Astrocyte of the cerebellum (primary cell): Measurements from ENCODE around the gene OMA1.

Experiments
- DNase-seq: peaks from one replicate; pipeline ENCODE4 v3.0.0-alpha.2; 2011; ENCODE audit warnings: low read depth
- H3K4me3 ChIP-seq: 2 replicates; pipeline ENCODE4 v1.5.1; 2011; ENCODE audit warnings: mild to moderate bottlenecking, low read depth, low read length, moderate library complexity
- CTCF ChIP-seq: IDR thresholded peaks from 2 replicates; pipeline ENCODE4 v1.5.1; 2012; ENCODE audit warnings: low read length, low read depth, moderate library complexity, mild to moderate bottlenecking; ENCODE audit errors: missing control alignments
- in situ Hi-C: cut with HindIII; loops from 2 replicates; pipeline ENCODE4 v1.10.0; 2017; ENCODE audit warnings: low sequenced_read_pairs

Gene OMA1

GRCh38 chr1:58456470-58456869 is 90.1 kb downstream of the OMA1 start:
- no peak overlapping the region for H3K4me3 ChIP-seq
- in situ Hi-C loops = no loop called here
- no peak for TF ChIP-seq CTCF
- DNase-seq = no peak

GRCh38 chr1:58454807-58455206 is 91.7 kb downstream of the OMA1 start:
- no peak overlapping the region for H3K4me3 ChIP-seq
- in situ Hi-C loops = no loop called here
- DNase-seq = no peak
- TF ChIP-seq CTCF = no peak

DNA sequence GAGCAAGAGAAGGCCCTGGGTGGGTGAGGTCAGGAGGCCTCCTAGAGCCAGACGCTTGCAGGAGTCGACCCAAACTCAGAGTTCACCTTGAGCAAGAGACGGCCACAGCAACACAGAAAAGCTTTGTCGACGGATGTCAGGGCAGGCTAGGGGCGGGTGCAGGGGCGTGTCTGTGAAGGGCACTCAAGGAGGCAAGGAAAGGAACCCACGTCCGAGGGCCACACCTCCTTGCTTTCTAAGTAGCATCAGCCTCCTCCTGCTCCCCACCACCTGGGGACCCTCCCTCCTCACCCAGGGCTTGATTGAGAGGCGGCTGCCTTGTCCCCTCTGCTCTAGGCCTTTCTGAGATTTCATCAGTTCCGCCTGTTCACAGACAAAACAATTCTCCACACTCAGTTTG is 92.1 kb downstream of the OMA1 start:
- no peak overlapping the region for H3K4me3 ChIP-seq
- no peak for TF ChIP-seq CTCF
- in situ Hi-C loops = no loop called here
- DNase-seq = no peak

DNA sequence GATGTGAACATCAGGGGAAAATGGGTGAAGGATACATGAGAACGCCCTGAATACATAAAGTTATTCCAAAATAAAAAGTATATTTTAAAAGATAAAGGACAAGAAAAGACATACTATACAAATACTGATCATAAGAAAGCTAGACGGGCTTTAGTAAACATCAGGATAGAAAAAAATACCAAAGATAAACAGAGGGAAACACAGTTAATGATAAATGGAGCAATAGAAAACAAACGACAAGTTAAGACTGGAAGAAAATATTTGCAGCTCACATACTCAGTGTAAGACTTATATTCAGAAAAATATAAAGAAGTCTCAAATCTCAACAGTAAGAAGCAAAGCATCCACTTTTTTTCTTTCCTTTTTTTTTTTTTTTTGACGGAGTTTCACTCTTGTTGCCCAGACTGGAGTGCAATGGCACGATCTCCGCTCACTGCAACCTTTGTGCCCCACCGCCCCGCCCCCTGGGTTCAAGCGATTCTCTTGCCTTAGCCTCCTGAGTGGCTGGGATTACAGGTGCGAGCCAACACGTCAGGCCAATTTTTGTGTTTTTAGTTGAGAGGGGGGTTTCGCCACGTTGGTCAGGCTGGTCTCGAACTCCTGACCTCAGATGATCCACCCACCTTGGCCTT is 94.8 kb downstream of the OMA1 start:
- TF ChIP-seq CTCF = no peak
- no peak overlapping the region for H3K4me3 ChIP-seq
- no peak for DNase-seq
- in situ Hi-C loops = no loop called here

DNA sequence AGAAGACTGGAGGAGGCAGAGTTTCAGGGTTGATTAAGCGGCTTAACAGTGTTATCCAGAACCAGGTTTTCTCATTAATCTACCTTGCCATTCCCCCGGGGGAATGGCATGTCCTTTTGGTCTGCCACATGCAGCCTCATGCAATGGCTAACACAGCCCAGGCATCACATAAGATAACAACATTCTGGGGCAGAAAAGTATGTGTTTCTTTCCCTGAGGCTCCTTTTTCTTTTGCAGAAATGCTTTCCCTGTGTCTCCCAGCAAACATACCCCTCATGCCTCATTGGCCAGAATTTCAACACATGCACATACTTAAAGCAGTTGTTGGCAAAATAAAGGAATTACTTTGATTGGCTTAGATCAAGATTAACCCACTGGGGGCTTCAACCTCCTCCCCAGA is 98.6 kb downstream of the OMA1 start:
- in situ Hi-C loops = no loop called here
- H3K4me3 ChIP-seq = no peak overlapping the region
- no peak for TF ChIP-seq CTCF
- DNase-seq = no peak

GRCh38 chr1:58447042-58447441 is 99.5 kb downstream of the OMA1 start:
- H3K4me3 ChIP-seq = no peak overlapping the region
- DNase-seq = no peak
- TF ChIP-seq CTCF = no peak
- in situ Hi-C loops = no loop called here
